Mucosa of rectum (tissue), 2 donors: Measurements from ENCODE around the gene CR1L.
"Not testable (repeated sequence)": the region's sequence is repeated elsewhere in the genome, so short reads cannot be mapped to it uniquely, and the experiment has no call there.

Experiments
- H3K27ac ChIP-seq, 2 donors: one replicate each; pipeline ENCODE4 v1.7.0; 2013; ENCODE audit warnings: inconsistent platforms in 2 of 2, low read depth in 2 of 2, low read length in 2 of 2
- H3K27me3 ChIP-seq, 2 donors: one replicate each; pipeline ENCODE4 v1.7.0; 2013; ENCODE audit warnings: low read length in 2 of 2; ENCODE audit not compliant: control insufficient read depth in 2 of 2, insufficient read depth in 2 of 2
- H3K36me3 ChIP-seq, 2 donors: one replicate each; pipeline ENCODE4 v1.7.0; 2013; ENCODE audit warnings: low read length in 2 of 2; ENCODE audit not compliant: control insufficient read depth in 2 of 2, insufficient read depth in 2 of 2
- H3K4me1 ChIP-seq, 2 donors: one replicate each; pipeline ENCODE4 v1.7.0; 2013; ENCODE audit warnings: low read length in 2 of 2, mild to moderate bottlenecking in 1 of 2; ENCODE audit not compliant: control insufficient read depth in 2 of 2, insufficient read depth in 2 of 2
- H3K4me3 ChIP-seq, 2 donors: one replicate each; pipeline ENCODE4 v1.7.0; 2013; ENCODE audit warnings: low read length in 2 of 2
- H3K9ac ChIP-seq, 2 donors: one replicate each; pipeline ENCODE4 v1.7.0; 2013; ENCODE audit warnings: low read length in 2 of 2, low read depth in 1 of 2, mild to moderate bottlenecking in 1 of 2
- H3K9me3 ChIP-seq, 2 donors: one replicate each; pipeline ENCODE4 v1.7.0; 2013; ENCODE audit warnings: low read length in 2 of 2; ENCODE audit not compliant: control insufficient read depth in 2 of 2
- donor health status: healthy.
- donor health status: Normal muscosa, but diverticular disease.

Gene CR1L

DNA sequence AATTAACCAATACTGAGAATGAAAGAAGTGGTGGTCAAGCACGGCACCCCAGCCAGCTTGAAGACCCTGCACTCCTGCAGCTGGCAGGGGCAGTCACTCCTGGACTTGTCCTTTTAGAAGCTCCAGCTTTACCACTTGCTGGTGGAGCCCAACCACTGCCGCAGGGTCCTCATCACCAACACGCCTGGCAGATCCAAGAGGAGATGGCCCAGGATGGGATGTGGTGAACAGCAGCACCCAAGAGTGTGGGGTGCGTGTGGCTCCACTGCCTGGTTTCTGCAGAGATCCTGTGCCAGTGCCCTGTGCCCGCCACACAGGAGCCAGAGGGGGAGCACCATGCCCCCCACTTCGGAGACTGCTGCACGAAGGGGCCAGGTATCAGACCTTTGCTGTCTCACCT lies 13.5 kb downstream of the CR1L start:
- Histone ChIP-seq H3K27ac (no peak overlapping the region), H3K27me3 (no peaks in the 10 kb centered on the region), H3K9me3 (no peaks in the 10 kb centered on the region), H3K9ac (no peak overlapping the region), H3K4me3 (no peak overlapping the region), H3K4me1 (no peaks in the 10 kb centered on the region), H3K36me3 (no peaks in the 10 kb centered on the region)

DNA sequence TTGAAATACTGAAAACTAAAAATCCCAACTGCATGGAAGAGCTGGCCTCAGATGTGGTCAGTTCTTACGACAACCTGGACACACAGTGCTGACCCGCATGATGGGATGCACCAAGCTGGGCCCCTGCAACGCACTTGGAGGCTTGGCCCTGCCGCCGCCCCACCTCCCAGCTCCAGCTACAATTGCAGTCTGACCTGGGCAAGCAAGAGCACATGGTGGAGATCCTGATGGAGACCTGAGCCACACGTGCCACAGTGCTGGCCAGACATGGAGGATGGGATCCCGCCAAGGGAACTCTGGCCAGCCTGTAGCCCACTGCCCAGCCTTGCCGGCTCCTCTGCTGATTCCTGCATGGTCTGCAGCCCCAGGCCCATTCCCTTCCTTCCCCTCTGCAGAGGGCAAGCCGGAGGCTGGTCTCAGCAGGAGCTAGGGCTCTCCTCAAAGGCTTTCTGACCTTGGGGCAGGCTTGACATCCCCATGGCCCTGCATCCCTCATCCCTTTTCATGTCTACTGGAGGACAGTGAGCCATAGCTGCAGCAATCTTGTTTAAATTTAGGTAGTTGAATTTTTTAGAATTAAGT lies 14.1 kb downstream of the CR1L start:
- Histone ChIP-seq H3K36me3 (no peaks in the 10 kb centered on the region), H3K27me3 (no peaks in the 10 kb centered on the region), H3K4me1 (no peaks in the 10 kb centered on the region), H3K9ac (no peak overlapping the region), H3K27ac (no peak overlapping the region), H3K4me3 (no peak overlapping the region), H3K9me3 (no peaks in the 10 kb centered on the region)

DNA sequence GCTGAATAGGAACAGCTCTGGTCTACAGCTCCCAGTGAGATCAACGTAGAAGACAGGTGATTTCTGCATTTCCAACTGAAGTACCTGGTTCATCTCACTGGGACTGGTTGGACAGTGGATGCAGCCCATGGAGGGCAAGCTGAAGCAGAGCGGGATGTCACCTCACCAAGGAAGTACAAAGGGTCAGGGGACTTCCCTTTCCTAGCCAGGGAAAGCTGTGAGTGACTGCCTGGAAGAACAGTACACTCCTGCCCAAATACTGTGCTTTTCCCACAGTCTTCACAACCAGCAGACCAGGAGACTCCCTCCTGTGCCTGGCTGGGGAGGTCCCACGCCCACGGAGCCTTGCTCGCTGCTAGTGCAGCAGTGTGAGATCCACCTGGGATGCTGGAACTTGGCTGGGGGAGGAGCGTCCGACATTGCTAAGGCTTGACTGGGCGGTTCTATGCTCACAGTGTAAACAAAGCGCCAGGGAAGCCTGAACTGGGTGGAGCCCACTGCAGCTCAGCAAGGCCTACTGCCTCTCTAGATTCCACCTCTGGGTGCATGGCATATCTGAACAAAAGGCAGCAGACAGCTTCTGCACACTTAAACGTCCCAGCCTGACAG lies 14.7 kb downstream of the CR1L start:
- Histone ChIP-seq H3K27ac (no peak overlapping the region), H3K4me1 (no peaks in the 10 kb centered on the region), H3K9ac (no peak overlapping the region), H3K4me3 (no peak overlapping the region), H3K36me3 (no peaks in the 10 kb centered on the region), H3K27me3 (no peaks in the 10 kb centered on the region), H3K9me3 (no peaks in the 10 kb centered on the region)

DNA sequence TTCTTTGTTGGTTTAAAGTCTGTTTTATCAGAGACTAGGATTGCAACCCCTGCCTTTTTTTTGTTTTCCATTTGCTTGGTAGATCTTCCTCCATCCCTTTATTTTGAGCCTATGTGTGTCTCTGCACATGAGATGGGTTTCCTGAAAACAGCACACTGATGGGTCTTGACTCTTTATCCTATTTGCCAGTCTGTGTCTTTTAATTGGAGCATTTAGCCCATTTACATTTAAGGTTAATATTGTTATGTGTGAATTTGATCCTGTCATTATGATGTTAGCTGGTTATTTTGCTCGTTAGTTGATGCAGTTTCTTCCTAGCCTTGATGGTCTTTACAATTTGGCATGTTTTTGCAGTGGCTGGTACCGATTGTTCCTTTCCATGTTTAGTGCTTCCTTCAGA lies 16.5 kb downstream of the CR1L start:
- not testable (repeated sequence) for H3K4me1 ChIP-seq, H3K27me3 ChIP-seq, H3K9ac ChIP-seq, H3K9me3 ChIP-seq, H3K4me3 ChIP-seq, H3K36me3 ChIP-seq, H3K27ac ChIP-seq

DNA sequence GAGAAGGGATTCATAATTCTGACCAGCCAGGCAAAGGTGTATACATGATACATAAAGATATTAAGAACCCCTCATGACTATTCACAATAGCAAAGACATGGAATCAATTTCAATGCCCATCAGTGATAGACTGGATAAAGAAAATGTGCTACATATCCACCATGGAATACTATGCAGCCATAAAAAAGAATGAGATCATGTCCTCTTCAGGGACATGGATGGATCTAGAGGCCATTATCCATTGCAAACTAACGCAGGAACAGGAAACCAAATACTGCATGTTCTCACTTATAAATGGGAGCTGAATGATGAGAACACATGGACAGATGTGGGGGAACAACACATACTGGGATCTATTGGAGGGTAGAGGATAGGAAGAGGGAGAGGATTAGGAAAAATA lies 21.4 kb downstream of the CR1L start:
- Histone ChIP-seq H3K4me3 (no peak overlapping the region), H3K9me3 (no peaks in the 10 kb centered on the region), H3K27me3 (peaks cover 10 to 18% of the 10 kb centered on the region in 2 donors), H3K27ac (no peak overlapping the region), H3K36me3 (no peaks in the 10 kb centered on the region), H3K9ac (no peak overlapping the region), H3K4me1 (no peaks in the 10 kb centered on the region)

DNA sequence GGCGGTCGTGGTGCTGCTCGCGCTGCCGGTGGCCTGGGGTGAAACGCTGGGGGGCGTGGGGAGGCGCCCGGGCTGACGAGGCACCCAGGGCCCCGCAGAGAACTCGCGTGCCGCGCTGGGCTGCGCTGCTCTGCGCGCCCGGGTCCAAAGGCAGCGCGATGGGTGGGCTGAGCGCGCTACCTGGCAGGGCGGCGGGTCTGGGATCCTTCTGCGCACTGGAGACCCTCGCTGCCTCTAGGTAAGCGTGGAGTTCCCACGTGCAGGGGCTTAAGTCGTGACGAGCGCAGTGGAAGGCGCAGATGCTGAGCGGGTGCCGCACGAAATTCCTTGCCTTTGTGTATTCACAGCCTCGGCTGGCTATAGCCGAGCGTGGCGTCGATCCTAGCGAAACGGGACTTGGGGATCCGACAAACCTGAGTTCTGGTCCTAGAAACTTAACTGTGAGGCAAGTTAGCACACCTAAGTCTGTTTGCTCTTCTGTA lies 24.6 kb downstream of the CR1L start:
- H3K4me3 ChIP-seq = no peak overlapping the region
- no peak overlapping the region for H3K9ac ChIP-seq
- no peaks in the 10 kb centered on the region for H3K4me1 ChIP-seq

DNA sequence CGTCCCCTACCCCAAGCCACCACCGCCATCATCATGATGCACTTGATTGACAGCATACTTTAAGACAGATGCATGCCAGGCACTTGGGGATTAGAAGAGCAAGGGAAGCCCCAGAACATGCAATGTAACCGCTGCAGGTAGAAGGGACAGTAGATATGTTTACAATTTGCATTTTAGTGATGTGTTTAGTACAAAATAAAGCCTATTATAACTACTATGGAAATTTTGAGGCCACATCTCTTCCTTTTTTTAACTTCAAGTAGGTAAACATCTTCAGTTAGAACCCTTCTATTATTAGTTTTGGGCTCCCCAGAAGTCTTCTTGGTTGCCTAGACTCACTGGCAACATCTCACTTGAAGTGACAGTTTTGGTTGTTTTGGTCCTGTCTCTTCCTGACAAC lies 25.3 kb downstream of the CR1L start:
- Histone ChIP-seq H3K27ac (no peak overlapping the region), H3K9ac (no peak overlapping the region), H3K4me1 (no peaks in the 10 kb centered on the region), H3K9me3 (no peaks in the 10 kb centered on the region), H3K4me3 (no peak overlapping the region), H3K27me3 (peaks cover 10 to 20% of the 10 kb centered on the region in 2 donors), H3K36me3 (no peaks in the 10 kb centered on the region)

More for the DNA sequence above, 24.6 kb downstream of the CR1L start:
- no peaks in the 10 kb centered on the region for H3K36me3 ChIP-seq
- no peaks in the 10 kb centered on the region for H3K9me3 ChIP-seq
- H3K27me3 ChIP-seq = peaks cover 10 to 20% of the 10 kb centered on the region in 2 donors
- no peak overlapping the region for H3K27ac ChIP-seq

DNA sequence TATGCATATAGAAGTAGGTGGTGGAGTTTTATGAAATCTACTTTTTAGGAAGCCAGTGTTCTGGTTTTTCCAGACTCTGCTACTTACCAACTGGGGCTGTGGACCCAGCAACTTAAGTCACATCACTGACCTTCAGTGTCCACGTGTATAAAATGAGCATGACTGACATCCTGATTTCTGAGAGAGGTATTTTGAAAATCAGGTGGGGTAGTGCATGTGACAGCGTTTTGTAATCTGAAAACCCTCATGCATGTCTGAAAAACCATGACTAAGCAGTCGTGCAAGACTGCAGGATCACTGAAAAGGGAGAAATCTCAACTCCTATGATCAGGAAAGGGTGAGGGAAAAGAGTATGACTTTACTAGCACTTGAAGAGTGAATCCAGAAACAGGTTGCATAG lies 26.1 kb downstream of the CR1L start:
- Histone ChIP-seq H3K4me3 (no peak overlapping the region), H3K9me3 (no peaks in the 10 kb centered on the region), H3K9ac (no peak overlapping the region), H3K36me3 (no peaks in the 10 kb centered on the region), H3K27ac (no peak overlapping the region), H3K4me1 (no peaks in the 10 kb centered on the region), H3K27me3 (peaks cover 10 to 20% of the 10 kb centered on the region in 2 donors)

DNA sequence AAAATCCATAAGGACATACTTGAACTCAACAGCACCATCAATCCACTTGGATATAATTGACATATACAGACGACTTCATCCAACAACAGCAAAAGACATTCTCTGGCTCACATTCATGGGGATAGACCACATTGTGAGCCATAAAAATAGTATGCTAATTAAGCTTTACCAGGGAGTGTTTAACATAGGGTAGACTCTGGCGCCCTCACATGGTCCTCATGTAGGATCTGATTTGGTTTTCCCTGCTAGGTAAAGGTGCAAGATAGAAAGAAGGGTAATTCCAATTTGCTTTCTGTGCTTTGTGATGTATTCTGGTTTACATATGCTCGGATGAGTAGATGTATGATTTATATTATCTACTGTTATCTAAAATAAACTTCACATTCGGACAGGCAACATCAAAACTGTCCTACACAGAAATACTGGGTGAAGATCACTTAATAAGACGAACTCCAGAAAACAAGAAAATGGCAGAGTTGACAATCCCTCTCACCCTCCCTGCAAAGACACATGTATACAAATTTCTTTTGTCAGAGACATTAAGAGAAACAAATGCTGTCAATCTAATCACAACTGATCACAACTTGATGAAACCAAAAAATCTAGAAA lies 27.7 kb downstream of the CR1L start:
- Histone ChIP-seq H3K36me3 (no peaks in the 10 kb centered on the region), H3K27ac (no peak overlapping the region)

DNA sequence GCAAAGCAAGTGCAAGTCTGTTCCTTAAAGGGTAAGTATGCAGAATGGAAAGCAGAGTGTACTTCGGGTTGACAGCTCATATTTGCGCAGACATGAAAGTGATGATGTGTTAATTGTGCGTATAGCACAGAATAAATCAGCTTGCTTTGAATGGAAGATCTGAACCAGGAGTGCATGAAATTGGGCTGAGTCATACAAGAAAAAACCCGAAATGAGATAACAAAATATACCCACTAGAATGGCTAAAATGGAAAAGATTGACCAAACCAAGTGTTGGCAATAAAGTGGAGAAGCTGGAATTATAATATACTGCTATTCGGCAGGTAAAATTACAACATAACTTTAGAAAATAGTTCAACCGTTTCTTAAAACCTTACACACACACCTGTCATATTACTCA lies 28.5 kb downstream of the CR1L start:
- Histone ChIP-seq H3K27ac (no peak overlapping the region), H3K9me3 (no peaks in the 10 kb centered on the region), H3K4me1 (no peaks in the 10 kb centered on the region), H3K27me3 (peaks cover 8 to 15% of the 10 kb centered on the region in 2 donors), H3K36me3 (no peaks in the 10 kb centered on the region), H3K9ac (no peak overlapping the region), H3K4me3 (no peak overlapping the region)

More for the DNA sequence above, 27.7 kb downstream of the CR1L start:
- Histone ChIP-seq H3K4me3 (no peak overlapping the region), H3K4me1 (no peaks in the 10 kb centered on the region), H3K27me3 (peaks cover 8 to 15% of the 10 kb centered on the region in 2 donors), H3K9ac (no peak overlapping the region), H3K9me3 (no peaks in the 10 kb centered on the region)
